GM18499 (cell line): ENCODE results near the gene CEMIP.

Experiments
- ATAC-seq: cut with Tn5 transposase; IDR thresholded peaks from one replicate; pipeline ENCODE4 v1.9.1; 2021; ENCODE audit warnings: moderate number of reproducible peaks; ENCODE audit not compliant: insufficient read depth, unreplicated experiment

The CEMIP gene

DNA sequence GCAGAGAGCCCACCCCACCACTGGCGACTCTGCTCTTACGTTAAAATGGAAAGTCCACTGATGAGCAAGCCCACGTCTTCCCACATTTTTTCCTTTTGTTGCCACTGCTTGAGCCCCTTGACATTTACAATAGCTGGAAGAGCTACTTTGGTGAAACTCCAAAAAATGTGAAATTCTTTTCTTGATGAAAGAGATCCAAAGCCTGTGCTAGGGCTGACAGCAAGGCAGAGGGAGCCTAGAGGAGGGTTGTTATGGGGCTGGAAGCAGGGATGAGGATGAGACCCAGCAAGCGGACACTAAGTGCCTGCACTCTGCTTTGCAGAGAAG is 97.1 kb downstream of the CEMIP start:
- ATAC-seq, result no peak

GRCh38 chr15:80878242-80878866 is 99.2 kb downstream of the CEMIP start:
- no peak for ATAC-seq

GRCh38 chr15:80878867-80879250 is 99.7 kb downstream of the CEMIP start:
- ATAC-seq, result no peak

DNA sequence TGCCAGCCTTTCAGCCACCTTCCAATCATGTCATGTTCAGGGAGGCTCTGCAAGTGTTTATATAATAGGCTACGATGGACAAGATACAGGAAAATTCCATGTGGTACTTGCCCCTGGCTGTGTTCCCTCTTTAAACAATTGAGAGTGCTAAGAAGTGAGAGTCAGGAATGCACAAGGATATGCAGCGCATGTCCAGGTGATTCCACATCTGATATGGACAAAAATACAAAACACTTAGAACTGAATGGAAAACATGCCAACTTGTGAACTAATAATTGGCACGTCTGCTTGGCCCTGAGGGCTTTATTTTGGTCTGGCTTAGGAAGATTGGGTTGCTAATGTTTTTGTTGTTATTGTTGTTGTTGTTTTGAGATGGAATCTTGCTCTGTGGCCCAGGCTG is 100.9 kb downstream of the CEMIP start:
- ATAC-seq, result no peak

GRCh38 chr15:80883641-80884040 is 104.5 kb downstream of the CEMIP start:
- ATAC-seq, result no peak

DNA sequence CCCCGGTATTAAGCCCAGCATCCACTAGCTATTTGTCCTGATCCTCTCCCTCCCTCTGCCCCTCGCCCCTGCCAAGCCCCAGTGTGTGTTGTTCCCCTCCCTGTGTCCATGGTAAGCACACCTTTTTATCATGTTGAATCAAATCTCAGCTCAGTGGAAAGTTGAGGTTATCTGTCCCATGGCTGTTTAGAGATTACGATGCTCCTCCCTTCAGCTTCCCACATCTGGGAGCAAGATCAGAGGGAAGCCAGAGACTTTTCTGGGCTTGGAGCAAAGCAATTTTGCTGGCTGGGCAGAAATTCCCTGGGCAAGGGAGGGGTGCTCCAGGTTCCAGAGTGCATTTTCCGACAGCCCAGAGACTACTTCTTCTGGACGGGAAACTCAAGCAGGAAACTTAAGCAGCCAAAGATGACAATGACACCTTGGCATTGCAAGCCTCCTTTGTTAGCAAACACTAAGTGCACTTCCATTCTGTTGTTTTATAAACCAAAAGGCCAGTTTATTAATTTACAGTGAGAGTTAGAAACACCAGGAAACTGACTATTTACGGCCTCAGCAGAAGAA is 105.9 kb downstream of the CEMIP start:
- ATAC-seq, result no peak

GRCh38 chr15:80887148-80887547 is 108.0 kb downstream of the CEMIP start:
- ATAC-seq, result no peak

DNA sequence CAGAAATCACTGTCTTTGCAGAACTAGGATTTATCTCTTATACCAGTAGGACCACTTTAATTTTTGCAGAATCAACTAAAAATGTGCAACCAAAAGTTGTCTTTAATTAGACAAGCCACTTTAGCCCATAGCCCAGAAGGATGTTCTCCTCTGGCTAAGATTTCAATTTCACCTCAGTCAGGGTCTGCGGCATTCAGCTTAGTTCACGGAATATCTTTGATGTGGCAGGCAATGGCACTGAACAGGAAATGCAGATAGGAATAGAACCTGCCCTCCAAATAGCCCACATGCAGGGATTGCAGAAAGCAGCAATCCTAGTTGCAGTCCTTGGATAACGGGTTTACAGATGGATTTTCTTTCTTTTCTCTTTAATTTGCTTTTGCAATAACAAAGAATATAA is 109.7 kb downstream of the CEMIP start:
- ATAC-seq, result no peak

DNA sequence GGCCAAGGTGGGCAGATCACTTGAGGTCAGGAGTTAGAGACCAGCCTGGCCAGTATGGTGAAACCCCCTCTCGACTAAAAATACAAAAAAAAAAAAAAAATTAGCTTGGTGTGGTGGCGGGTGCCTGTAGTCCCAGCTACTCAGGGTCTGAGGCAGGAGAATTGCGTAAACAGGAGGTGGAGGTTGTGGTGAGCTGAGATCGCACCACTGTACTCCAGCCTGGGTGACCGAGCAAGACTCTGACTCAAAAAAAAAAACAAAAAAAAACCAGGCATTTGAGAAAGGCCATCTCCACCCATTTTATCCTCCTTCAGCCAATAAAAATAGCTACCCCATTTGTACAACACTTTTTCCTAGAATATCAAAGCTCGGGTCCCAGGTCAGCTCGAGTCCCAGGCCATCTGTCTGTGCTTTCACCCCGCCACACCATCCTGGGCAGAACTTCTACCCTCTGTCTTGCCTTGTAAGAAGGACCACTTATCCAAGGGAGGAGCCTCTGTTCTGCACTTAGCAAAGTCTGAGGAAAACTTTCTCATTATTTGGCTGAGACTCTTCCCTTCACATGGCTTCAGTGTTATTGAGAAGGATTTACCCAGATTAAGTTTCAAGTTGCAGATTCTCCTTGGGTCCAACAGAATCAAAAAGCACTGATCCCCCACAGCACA is 111.3 kb downstream of the CEMIP start:
- no peak for ATAC-seq

DNA sequence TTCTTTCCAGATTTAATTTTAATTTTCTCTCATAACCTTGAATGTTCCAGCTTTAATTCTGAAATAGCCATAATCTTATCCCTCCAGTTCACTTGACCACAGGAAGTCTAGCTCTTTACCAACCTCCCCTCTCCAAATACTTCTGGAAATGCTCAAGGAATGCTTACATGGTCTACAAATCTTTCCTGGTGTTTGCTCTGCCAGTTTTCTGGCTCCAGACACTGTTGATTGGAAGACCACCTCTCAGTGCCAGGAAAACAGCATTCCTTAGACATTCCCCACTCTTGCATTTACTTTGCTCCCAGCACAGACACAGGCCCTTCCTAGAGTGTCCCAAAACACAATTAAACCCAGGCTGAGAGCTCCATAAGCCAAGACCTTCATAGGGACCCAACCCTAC is 111.8 kb downstream of the CEMIP start:
- no peak for ATAC-seq

- ATAC-seq, result no peak
These were observed 113.2 kb downstream of the CEMIP start for GRCh38 chr15:80892414-80892813.

DNA sequence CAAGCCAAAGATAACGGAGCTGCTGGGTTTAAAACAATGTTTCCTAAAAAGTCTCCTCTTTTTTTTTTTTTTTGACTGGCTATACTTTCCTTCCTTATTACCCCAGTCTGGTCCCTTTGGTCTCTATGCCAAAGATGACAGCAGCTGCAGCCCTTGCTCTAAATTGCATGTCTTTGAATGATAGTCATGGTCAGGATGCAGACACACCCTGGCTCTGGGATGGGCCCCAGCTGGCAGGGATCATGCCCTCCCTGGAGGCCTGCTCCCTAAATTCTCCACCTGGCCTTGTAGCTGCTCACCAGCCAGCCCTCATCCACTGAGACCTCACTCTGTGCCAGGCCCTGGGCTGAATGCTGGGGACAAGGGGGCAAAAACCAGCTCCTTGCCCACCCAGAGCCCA is 114.6 kb downstream of the CEMIP start:
- no peak for ATAC-seq

- no peak for ATAC-seq
These were observed 115.9 kb downstream of the CEMIP start for GRCh38 chr15:80895091-80895490.

- ATAC-seq, result no peak
These were observed 116.8 kb downstream of the CEMIP start for GRCh38 chr15:80895965-80896364.

- ATAC-seq, result no peak
These were observed 118.9 kb downstream of the CEMIP start for GRCh38 chr15:80898040-80898439.

DNA sequence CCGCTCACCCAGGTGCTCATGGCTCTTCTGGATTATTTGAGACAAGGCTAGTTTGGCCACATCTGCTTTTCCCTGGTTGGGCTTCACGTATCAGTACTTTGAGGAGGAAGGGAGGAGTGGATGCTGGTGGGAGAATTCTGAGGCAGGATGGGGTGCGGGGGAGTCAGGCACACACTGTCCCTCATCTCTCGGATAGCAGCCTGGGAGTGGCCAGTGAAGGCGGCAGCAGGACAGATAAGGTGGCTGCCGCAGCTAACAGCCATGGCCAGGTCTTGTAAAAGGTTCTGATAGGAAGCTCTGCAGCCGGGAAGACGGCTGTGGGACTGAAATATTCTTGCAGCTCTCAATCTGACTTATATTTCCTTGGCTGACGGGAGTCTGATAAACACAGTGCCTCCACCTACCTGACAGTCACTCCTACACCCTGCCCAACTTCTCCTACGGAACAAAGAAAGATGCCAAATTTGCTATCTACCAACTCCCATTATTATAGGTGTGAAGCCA is 123.2 kb downstream of the CEMIP start:
- no peak for ATAC-seq

- ATAC-seq, result no peak
These were observed 125.8 kb downstream of the CEMIP start for GRCh38 chr15:80904998-80905397.

GRCh38 chr15:80906159-80906766 is 127.1 kb downstream of the CEMIP start:
- no peak for ATAC-seq

GRCh38 chr15:80911821-80912220 is 132.7 kb downstream of the CEMIP start:
- no peak for ATAC-seq

- no peak for ATAC-seq
These were observed 133.5 kb downstream of the CEMIP start for GRCh38 chr15:80912673-80913072.

DNA sequence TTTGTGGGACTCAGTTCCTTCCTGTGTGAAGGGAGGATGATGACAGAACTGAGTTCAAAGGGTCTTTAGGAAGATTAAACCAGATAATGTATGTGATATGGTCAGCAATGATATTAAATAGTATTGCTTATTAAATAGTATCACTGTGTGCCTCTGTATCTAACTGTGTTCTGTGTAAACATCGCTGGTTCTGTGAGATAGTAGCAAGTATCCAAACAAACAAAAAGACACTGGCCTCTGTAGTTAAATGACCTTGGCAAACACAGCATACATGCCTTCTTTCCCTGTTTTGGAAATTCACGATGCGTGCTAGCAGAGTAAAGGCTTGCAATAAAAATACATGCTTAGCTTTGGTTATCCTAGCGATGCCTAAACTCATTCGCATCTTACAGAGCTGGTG is 134.4 kb downstream of the CEMIP start:
- ATAC-seq, result no peak

GRCh38 chr15:80915472-80915871 is 136.3 kb downstream of the CEMIP start:
- ATAC-seq, result no peak
